Measurements from ENCODE around the gene PFN1.
A peak's percentile ranks its signal among the peaks of the same experiment; 100 is the strongest.

The PFN1 gene
- 330 reads per million, percentile 96 among the genes with 10 or more reads in this experiment for total RNA-seq

DNA sequence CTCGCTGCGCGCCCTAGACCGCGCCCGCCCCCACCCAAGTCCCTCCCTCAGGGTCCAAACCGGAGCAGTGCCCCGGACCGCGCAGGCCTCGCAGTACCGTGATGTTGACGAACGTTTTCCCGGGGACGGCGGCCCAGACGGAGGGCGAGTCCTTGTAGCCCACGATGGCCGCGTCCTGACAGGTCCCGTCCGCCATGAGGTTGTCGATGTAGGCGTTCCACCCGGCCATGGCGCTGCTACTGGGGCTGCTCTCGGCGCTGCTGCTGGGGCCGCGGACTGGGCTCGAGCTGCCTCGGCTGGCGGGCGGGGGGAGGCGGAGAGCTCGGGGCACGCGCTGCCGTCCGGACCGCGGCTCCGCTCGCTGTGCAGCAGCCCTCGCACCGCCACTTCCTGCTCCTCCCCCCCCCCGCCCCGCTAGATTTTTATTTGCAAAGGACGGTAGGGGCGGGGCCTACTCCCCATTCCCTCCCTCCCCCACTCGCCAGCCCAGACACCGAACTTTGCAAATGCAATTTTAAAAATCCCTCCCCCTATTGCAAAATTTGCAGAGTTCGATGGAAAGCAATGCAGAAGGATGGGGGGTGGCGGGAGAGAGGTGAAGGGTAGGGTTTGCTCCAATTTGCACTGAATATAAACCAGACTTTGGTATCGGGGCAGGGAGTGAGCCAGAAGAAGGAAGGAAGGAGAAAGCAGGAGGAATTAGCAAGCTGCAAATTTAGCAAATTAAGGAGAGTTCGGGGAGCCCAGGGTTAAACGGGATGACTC is at the start of gene PFN1:
PFN1 (minus strand) TSS at position 365 of the 765 bp plus-strand sequence; CDS start at position 229, 136 bp downstream.
- DNase-seq = peak; percentile 83

DNA sequence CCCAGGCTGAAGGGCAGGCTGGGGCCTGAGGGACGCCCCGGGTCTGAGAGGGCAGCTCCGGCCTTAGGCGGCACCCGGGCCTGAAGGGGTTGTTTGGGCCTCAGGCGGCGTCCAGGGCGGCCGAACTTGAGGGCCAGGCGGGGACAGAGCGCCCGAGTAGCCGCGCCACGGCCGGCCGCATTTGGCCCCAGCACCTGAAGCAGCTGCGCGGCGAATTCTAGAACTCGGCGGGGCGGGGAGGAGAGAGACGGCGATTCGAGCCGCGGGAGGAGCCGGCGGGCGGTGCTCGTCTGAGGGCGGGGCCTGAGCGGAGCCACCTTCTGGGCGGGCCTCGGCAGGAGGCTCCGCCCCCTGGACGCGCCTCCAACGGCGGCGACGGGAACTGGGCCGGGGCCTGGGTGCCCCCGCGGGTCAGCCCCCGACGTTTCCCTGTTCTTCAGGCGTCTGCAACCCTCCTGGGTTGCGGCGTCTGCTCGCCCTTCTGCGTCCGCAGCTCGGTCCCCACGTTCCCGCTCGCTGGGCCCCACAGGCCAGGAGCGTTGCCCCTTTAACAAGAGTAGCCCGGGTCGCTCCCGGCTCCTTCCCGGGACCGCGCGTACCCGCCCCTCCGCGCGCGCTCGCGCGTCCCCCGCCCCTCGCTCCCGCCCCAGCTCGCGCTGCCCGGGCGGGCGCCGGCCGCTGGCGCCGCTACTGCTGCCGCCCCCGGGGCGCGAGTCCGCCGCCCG is 49.1 kb upstream of the PFN1 start, which contains the start of the genes INCA1 and KIF1C:
INCA1 (minus strand) TSS at position 221 of the 725 bp plus-strand sequence. CDS start 3,085 bp downstream, outside the sequence.
KIF1C (plus strand) TSS at position 649 of the 725 bp plus-strand sequence. CDS start 2,297 bp downstream, outside the sequence.
- peak; percentile 85 for DNase-seq

DNA sequence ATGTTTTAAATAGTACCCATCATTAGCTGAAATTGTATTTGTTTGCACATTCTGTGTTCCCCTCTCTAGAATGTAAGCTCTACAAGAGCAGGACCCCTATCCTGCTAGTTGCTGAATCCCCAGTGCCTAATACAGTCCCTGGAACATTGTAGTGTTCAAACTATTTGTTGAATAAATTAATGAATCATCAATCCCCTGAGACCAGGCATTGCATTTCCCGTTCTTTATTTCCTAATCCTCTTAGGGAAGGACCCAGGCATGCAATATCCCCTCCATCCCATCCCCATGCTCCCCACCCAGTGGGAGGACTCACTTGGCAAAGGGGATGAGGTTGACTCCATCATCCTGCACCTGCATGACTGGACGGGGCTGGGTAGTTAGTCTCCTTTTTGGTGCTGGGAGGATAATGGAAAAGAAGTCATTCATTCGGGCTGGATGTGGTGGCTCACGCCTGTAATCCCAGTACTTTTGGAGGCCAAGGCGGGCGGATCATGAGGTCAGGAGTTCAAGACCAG is 45.8 kb upstream of the PFN1 start:
- no peak for DNase-seq

DNA sequence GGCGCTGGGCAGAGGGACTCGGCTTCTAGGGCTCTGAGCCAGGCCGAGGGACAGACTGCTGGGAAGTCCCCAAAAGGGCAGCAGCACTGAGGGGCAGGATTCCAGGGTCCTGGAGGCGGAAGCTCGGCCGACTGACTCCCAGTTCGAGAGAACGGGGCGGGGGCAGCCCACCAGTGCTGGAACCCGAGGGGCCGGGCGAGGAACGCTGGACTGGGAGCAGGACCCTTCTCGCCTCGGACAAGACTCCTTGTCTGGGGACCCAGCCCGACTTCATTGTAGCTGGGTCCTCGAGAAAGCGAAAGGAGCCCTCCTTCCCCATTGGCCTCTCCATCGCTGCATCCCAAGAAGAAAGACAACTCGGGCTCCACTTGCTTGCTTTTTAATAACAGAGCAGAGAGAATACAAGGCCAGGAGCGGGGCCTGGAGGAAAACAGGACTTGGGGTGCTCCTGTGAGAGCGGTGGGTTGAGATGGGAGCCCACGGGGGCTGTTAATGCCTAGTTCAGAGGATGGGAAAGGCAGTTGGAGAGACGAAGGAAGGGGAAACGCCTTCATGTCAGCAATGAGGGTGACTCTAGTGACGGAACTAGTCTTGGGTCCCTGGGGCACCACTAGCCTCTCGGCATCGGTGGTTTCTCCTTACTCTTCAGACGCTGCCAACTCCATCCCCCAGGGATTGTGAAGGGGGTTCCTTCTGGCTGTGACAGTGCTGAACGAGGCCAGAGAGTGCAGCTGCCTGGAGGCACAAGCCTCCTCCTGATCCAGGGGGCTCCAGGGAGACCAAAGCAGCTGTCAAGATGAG is 39.6 kb upstream of the PFN1 start:
- no peak for DNase-seq

DNA sequence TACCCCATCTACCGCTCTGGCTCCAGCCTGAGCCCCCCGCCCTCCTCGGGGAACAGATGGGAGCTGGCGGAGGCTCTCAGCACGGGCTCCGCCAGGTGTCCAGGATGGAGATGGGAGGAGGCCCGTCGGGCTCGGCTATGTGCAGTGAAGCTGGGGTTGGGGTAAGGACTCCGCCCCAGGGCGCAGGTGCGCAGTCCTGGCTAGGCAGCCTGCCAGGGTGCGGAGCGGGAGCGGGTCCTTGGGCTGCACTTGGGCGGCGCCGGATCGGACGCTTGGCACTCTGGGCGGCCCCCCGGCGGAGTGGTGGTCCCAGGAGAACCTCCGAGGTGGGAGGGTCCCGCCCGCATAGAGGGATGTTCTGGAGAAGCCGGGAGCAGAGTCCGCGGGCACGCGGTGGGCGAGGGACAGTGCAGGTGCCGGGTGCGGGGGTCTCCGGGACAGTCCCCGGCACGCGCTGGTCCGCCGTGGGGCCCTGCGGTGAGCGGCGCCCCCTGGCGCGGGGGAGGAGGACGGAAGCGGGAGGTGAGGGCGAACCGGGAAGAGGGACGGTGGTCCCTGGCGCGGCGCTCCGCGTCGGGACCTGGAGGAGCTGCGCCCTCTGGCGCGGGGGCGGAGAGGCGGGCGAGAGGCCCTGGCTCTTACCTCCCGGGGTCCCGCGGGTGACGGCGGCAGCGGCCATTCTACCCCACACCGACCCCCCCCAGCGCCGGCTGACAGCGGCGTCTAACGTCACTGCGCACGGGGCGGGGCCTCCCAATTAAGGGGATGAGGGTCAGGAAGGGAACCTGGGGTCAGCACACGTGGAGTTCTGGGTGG is 38.8 kb upstream of the PFN1 start, which contains the start of gene CAMTA2:
CAMTA2 (minus strand) TSS at position 725 of the 816 bp plus-strand sequence. CDS start 1,453 bp downstream, outside the sequence.
- peak; percentile 87 for DNase-seq

DNA sequence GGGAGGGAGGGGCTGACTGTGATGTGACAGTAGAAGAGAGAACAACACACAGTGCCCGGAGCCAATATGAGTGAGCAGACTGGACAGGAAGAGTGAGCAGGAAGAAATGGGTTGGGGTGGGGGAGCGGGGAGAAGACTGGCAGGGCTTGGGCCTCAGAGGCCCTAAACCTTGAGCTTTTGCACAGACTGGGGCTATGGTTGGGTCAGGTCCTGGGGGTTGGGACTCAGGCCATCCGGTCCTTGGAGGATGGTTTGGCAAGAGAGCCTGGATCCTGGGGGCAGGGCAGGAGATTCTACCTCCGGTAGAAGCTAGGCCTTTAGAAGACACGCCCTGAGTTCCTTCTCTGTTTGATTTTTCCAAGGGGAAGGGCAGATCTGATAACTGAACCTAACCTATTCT is 38.1 kb upstream of the PFN1 start:
- no peak for DNase-seq

DNA sequence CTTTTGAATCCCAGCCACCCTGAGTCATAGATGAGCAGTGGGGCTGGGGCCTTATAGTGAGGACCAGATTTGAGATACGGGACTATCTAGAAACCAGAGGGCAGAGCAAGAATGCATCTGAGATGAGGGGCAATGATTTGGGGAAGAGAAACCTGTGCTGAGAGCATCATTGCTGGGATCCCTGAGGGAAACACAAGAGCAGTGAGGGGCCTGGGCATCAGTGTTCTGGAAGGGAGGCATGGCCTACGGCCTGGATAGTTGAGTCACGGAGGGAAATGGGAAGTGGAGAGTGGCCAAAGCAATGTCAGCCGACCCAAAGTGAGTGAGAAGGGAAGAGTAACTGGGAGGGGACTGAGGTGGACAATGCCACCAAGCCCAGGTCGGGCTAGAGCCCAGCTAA is 34.0 kb upstream of the PFN1 start:
- DNase-seq = no peak

DNA sequence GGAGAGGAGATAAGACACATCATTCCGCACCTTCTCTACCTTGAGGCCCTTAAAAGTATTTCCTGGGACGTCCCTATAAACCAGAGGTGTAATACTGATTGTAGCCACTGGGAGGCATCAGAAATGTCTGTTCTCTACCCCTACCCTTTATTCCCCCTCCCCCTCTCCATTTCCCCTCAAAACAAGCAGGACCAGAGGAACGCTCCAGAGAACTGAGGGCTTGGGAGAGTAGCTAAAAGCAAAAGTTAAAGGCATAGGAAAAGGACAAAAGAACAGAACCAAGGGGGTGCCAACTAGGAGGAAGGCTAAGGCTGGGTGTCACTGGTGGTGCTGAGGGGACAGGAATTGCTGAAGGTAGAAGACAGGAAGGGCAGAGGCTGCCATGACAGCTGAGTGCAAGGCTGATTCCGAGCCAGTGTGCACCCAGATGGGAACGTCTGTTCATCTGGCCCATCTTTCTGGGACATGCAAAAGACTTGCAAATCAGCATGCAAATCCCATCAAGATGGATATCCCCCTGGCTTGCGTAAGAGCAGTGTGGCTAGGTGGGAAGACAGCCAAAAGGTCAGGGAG is 32.4 kb upstream of the PFN1 start:
- peak; percentile 45 for DNase-seq

DNA sequence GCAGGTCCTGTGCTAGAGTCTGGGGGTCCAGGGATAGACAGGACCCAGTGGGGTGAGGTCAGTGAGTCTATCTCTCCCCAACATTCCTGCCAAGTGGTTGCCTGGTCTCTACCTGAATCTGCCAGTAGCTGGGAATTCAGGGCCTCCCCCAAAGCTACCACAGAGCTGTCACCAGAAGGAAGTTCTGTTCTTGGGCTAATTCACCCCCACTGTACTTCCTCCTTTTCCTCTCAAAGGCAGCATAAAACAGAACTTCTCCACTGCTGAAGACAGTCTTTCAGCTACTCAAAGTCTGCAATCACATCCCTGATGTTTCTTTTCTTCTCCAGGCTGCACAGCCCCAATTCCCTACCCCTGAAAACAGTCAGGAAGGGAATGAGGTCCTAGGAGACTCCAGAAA is 30.4 kb upstream of the PFN1 start:
- no peak for DNase-seq

DNA sequence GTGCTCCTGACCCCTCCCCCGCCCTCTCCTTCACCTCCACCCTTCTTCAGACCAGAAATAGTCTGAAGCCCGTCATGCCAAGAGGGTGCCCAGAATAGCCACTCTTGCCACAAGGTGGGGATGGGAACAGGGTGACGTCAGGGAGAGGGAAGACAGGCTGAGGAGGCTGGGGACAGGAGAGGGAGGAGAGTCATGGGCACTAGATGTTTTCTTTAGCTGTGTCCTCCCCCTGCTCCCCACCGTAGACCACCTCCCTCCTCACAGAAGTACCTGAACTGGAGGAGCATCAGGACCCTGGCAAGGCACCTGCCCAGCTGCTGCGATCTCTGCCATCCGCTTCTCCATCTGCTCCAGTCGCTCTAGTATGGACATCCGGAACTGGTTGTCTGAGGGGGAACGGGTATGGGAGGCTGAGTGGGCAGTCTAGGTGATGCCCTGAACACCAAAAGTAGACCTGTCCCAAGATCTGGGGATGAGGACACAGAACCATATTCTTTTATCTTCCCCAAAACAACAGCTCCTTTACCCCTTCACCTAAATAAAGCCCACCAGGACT is 25.9 kb upstream of the PFN1 start:
- DNase-seq = no peak

DNA sequence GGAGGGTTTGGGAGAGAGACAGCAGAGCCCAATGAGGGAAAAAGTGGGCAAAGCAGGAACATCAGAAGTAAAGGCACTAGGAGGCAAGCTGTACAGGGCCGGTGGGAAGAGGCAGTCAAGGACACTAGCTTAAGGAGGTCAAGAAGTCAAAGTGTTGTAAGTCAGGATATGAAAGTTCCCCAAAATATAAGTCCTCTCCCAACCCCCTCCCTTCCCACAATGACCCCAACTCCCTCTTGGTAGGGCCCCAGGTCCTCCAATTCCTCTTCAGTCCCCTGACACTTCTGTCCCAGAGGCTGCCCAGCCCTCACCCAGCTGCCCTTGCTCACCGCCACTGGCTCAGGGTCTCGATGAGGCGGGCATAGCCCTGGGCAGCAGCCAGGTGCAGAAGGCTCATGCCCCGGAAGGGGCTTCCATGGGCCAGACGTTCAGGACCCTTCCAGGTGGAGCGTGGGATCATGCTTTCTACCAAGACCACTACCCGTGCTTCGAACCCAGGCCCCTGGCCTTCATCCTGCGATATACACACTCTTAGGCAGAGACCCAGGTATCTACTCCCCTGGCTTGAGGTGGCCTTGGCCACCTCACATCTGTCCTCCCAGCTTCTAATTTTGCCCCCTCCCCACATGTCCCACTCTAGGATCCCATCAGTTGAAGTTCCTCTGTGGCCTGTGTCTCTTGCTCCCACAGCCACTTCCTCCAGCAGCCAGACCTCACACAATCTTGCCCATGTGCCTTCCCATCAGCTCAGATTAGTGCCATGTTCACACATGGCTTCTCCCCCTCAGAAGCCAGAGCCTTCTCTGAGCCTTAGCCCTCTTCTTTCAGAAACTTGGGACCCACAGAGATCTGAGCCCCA is 25.2 kb upstream of the PFN1 start:
- DNase-seq = no peak

DNA sequence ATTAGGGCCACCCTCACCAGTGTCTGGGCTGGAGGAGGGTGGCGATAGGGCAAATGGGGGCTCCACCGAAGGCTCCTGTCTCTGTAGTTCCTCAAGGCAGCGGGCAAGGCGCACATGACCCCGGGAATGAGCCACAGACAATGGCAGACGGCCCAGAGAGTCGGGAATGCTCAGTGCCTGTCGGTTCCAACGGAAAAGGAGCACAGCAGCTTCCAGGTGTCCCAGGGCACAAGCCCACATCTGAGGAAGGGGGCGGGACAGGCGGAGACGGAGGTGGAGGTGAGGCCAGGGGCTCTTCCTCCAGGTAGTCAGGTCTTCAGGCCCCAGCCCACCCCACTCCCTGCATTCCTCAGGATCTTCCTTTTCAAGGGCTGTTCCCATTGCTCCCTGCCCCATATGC is 24.4 kb upstream of the PFN1 start:
- DNase-seq = no peak

DNA sequence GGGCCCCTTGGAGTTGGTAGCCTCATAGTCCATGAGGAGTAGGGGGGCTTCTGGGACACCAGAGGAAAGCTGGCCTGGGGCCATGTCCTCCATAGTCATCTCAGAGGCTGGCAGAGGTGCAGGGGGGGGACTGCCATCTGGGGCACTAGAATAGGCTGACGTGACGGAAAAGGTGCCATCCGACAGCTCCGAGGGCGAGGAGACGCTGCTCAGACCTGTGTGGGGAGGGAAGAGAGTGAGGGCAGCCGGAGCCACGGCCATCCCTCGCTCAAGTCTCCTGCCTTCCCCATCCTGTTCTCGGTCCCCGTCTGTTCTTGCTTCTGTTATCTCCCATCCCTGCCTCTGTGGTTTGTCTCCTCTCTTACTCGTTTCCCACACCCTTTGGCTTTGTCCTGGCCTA is 24.0 kb upstream of the PFN1 start:
- no peak for DNase-seq

DNA sequence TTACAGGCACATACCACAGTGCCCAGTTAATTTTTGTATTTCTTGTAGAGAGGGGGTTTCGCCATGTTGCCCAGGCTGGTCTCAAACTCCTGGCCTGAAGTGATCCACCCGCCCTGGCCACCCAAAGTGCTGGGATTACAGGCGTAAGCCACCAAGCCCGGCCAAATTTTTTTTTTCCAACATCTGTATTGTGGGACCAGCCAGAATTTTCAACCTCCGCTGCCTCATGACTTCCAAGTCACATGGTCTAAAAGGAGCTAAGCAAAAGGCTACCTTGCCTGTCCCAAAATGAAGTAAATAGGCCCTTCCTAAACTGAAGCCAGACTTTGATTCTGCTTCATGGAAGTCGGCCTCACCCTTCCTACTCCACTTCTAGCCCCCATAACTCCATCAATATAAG is 23.5 kb upstream of the PFN1 start:
- DNase-seq = no peak

DNA sequence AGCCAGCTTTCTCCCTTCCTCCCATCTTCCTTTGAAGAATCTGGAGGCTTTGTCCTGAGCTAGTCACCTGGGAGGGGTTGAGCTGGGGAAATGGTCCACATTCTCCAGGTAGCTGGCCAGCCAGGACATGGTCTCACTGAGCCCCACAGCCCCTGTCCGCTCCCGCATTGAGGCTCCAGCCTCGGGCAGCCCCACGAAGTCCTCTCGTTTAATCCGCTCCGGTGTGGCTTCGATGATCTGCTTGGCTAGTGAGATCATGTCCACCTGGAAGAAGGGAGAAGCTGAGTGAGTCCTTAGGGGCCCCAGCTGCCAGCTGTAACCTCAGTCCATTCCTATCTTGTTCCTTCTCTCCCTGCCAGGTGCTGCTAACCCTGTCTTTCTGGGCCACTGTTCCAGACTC is 21.9 kb upstream of the PFN1 start:
- DNase-seq = no peak

DNA sequence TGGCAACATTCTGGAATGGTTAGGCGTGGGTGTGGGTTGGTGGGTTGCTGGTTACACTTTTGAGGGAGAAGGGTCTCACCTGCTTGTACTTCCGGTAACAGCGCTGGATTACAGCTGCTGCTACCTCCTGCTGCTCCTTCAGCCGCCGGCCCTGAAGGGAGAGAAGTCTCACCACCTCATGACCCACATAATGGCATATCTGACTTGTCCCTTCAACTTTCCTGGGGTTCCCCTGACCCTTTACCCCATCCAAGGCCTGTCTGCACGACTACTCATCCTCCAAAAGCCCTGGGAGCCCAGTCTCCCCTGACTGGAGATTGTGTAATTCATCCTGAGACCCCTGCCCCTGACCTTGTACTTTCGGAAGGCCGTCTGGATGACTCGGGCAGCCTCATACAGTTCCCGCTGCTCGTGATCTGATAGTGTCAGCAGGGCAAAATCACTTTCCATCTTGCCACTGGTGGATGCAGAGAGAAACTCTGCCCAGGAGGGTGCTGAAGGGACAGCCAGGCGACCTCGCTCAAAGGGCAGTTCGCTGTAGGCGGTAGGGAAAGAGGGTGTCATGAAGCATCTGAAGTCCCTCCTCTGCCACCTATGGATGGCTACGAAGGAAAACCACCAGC is 21.3 kb upstream of the PFN1 start:
- DNase-seq = no peak

DNA sequence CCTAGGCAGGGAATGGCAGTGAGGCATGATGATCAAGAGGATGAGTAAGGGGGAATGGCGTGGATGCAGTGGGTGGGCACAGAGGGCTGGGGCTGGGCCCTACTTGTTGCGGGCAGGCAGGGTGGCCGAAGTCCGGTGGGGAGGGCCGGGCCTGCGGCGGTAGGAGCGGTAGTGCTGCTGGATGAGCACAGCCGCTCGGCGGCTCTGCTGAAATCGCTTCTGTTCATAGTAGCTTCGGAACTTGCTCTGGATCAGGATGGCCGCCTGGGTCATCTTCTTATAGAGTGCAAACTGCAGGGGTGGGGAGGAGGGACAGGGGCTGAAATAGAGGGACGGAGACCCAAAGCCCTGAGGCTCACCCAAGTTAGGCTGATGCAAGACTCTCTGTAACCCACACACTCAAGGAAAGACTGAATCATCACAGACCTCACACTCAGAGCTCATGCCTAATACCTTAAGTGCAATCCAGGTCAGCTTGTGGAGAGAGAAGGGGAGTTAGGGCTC is 20.8 kb upstream of the PFN1 start:
- DNase-seq = no peak

DNA sequence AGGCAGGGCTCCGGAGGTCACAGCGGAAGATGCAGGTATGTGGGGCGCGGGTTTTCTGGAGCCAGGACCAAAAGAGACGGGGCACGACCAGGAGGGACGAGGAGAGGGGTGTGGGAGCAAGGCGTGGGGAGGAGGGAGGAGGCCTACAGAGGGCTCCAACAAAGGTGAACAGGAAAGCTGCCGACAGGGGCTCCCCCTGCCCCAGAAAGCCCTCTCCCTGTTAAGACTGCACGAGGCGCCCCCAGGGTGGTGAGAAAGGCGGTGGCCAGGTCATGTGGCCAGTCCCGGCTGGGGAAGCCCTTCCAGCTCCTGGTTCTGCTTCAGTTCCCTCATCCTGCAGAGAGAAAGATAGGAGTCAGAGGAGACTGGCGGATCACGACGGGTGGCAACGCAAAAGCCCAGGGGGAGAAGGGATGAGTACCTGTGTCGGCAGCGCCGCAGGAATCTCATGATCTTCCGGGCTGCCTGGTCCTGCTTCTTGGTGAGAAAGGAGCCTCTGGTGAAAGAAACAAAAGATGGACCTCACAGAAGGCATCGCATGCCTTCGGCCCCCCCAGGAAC is 20.2 kb upstream of the PFN1 start:
- no peak for DNase-seq

Measured in effector CD4-positive, alpha-beta T cell (primary cell).